HG02798 (cell line): ENCODE measurements around the gene ERCC1.
A peak's percentile ranks its signal among the peaks of the same experiment; 100 is the strongest.

Source experiments
- ATAC-seq: cut with Tn5 transposase; IDR thresholded peaks from one replicate; pipeline ENCODE4 v1.9.1; 2021; ENCODE audit warnings: mild to moderate bottlenecking; ENCODE audit not compliant: unreplicated experiment, poor library complexity

The ERCC1 gene

GRCh38 chr19:45423589-45424190 lies at the start of gene ERCC1:
ERCC1 (minus strand) TSS chr19:45423917; CDS start chr19:45423374, 543 bp downstream.
- peak; percentile 80 for ATAC-seq

GRCh38 chr19:45473367-45473681 lies 49.6 kb upstream of the ERCC1 start:
- no peak for ATAC-seq

DNA sequence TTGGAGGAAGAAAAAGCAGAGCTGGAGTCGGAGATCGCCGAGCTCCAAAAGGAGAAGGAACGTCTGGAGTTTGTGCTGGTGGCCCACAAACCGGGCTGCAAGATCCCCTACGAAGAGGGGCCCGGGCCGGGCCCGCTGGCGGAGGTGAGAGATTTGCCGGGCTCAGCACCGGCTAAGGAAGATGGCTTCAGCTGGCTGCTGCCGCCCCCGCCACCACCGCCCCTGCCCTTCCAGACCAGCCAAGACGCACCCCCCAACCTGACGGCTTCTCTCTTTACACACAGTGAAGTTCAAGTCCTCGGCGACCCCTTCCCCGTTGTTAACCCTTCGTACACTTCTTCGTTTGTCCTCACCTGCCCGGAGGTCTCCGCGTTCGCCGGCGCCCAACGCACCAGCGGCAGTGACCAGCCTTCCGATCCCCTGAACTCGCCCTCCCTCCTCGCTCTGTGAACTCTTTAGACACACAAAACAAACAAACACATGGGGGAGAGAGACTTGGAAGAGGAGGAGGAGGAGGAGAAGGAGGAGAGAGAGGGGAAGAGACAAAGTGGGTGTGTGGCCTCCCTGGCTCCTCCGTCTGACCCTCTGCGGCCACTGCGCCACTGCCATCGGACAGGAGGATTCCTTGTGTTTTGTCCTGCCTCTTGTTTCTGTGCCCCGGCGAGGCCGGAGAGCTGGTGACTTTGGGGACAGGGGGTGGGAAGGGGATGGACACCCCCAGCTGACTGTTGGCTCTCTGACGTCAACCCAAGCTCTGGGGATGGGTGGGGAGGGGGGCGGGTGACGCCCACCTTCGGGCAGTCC lies 49.0 kb upstream of the ERCC1 start:
- no peak for ATAC-seq

DNA sequence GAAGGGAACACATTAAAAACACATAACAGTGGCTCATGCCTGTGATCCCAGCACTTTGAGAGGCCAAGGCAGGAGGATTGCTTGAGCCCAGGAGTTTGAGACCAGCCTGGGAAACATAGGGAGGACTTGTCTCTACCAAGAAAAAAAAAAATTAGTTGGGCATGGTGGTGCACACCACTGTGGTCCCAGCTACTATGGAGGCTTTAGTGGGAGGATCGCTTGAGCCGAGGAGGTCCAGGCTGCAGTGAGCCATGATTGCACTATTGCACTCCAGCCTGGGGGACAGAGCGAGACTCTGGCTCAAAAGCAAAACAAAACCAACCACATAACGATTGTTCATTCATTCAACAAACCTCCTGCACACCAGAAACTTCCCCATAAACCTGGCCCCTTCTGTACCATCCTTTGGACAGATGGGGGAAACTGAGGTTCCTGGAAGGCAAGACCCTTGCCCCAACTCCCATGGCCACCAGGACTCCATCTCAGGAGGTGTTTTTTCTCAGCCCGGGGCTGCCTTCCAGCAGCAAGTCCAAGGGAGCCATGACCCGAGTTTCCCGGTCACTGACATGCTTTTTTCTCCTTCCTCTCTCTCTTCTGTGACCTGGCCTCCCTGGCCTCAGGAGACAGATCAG lies 48.3 kb upstream of the ERCC1 start:
- no peak for ATAC-seq

GRCh38 chr19:45471111-45471930 lies 47.6 kb upstream of the ERCC1 start:
- no peak for ATAC-seq

GRCh38 chr19:45470762-45471081 lies 47.0 kb upstream of the ERCC1 start:
- no peak for ATAC-seq

GRCh38 chr19:45469945-45470761 lies 46.4 kb upstream of the ERCC1 start:
- no peak for ATAC-seq

GRCh38 chr19:45469132-45469944 lies 45.6 kb upstream of the ERCC1 start:
- ATAC-seq: peak; percentile 66

DNA sequence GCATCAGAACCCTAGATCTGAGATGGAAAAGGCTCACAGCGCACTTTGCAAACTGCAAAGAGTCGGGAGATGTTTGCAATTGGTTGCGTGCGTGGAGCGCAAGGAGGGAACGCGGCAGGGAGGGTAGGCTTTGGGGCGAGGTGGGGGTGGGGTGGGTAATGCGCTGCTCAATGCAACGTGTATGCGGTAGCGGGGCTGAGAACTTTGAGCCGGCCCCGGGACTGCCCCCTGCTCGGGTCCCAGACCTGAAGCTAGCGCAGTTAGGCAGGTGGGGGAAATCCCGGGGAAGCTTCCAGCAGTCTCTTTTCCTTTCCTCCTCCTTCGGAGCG lies 45.0 kb upstream of the ERCC1 start:
- no peak for ATAC-seq

- ATAC-seq: peak; percentile 12
Observed at GRCh38 chr19:45468159-45468651, 44.5 kb upstream of the ERCC1 start.

- ATAC-seq: peak; percentile 56
Observed at GRCh38 chr19:45467456-45468158, 43.9 kb upstream of the ERCC1 start, which contains the start of gene FOSB. FOSB (plus strand) TSS chr19:45467996; CDS start chr19:45468587, 591 bp downstream.

DNA sequence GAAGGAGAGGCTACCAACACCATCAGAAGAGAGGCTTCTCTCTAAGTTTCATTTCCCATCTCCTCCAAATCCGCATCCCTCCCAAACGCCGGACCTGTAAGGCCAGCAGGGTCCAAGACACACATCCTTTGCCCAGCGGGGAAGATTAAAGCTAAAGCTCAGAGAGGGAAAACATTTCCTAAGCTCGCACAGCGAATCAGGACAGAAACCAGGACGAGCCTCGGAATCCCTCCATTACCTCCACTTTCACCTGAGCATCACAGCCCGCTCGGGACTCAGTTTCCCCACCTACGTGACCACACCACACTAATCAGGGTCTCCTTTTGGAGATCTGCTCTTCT lies 43.4 kb upstream of the ERCC1 start:
- ATAC-seq: no peak

- ATAC-seq: no peak
Observed at GRCh38 chr19:45464852-45465441, 41.2 kb upstream of the ERCC1 start.

- ATAC-seq: no peak
Observed at GRCh38 chr19:45464274-45464673, 40.6 kb upstream of the ERCC1 start.

DNA sequence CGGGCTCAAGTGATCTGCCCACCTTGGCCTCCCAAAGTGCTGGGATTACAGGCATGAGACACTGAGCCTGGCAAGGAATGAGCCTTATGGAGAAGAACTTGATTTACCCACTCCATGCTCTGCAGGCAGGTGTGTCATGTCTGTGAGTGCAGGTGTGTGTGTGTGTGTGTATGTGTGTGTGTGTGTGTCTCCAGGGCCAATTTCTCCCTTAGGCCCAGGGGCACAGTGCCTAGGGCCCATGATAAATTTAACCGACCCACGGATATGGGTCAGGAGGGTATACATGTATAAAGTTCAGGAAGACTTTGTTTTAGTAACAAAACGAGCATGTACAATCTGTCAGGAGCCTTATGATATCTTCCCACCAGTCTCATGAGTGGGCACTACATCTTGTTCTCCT lies 39.5 kb upstream of the ERCC1 start:
- ATAC-seq: no peak

DNA sequence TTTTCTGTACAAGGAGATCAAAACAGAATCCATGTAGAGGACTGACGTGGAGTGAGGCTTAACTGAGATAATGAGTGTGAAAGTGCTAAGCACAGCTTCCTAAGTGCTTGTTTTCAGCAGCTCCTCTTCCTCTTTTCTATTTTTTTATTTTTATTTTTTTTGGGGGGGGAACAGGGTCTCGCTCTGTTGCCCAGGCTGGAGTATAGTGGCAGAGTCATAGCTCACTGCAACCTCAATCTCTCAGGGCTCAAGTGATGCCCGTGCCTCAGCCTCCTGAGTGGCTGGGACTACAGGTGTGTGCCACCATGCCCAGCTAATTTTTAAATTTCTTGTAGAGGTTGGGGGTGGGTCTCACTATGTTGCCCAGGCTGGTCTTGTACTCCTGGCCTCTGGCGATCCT lies 38.5 kb upstream of the ERCC1 start:
- ATAC-seq: no peak

DNA sequence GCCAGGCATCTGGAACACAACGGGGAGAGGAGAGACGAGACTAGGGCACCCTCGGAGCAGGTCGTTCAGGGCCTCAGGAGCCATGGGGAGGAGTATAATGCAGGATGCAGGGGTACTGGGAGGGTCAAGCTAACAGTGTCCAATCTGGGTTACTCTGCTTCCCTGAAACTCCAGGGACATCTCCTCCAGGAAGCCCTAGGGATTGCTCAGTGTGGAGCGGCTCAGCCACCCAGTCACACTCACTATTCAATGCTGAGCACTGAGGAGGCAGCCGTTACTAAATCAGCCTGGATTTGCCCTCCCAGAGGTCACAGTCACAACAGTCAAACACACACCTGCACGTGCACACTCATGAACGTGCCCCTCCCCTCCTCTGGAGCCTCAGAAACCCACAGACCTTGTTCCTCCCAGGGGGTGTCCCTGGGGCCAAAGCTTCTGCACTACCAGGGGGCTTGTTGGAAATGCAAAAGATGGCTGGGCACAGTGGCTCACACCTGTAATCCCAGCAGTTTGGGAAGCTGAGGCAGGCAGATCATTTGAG lies 37.2 kb upstream of the ERCC1 start:
- ATAC-seq: no peak

DNA sequence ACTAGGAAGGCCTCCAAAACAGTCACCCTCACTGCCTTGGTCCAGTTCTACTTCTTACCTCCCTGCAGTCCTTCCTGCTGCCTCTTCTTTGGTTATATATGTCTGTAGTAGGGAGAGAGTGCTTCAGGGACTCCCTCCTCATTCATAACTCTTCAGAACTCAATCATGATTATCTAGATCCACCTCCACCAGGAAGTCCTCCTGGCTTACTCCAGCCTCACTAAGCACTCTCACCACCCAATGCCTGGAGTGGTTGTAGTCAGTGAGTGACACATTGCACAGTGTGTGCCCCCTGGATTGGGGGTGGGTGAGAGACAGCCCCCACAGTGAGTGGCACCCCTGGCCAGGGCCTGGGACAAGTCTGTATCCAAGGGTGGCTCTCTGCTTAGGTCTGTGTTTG lies 34.1 kb upstream of the ERCC1 start:
- no peak for ATAC-seq
